NOMO-1 treated with DMSO at 0.1 percent for 48 hours (cell line): Measurements from ENCODE around the gene PIH1D2.
"Not testable (repeated sequence)": the region's sequence is repeated elsewhere in the genome, so short reads cannot be mapped to it uniquely, and the experiment has no call there.

ENCODE experiments used
- DNase-seq: peaks from one replicate; lab custom pipeline; 2025; ENCODE audit not compliant: unreplicated experiment; lab: John Stamatoyannopoulos, UW

The PIH1D2 gene

GRCh38 chr11:112073941-112074811, at the start of gene PIH1D2, which contains the start of gene NKAPD1:
Gene PIH1D2, minus strand, starts transcription at chr11:112074017. Its CDS starts 843 bp downstream, at chr11:112073174.
Gene NKAPD1, plus strand, starts transcription at chr11:112074299. Its CDS starts 1,276 bp downstream, at chr11:112075575.
- peak; percentile 78 for DNase-seq

GRCh38 chr11:112123129-112123528, 49.3 kb upstream of the PIH1D2 start:
- DNase-seq = no peak

- DNase-seq = no peak
Measured at GRCh38 chr11:112121981-112122615, 48.3 kb upstream of the PIH1D2 start.

GRCh38 chr11:112118176-112118575, 44.4 kb upstream of the PIH1D2 start:
- DNase-seq = no peak

- no peak for DNase-seq
Measured at GRCh38 chr11:112115386-112115785, 41.6 kb upstream of the PIH1D2 start.

- no peak for DNase-seq
Measured at GRCh38 chr11:112114460-112114859, 40.6 kb upstream of the PIH1D2 start.

GRCh38 chr11:112113539-112114457, 40.0 kb upstream of the PIH1D2 start:
- DNase-seq = peak; percentile 77

- no peak for DNase-seq
Measured at GRCh38 chr11:112106070-112106469, 32.3 kb upstream of the PIH1D2 start.

GRCh38 chr11:112103446-112103845, 29.6 kb upstream of the PIH1D2 start:
- DNase-seq = peak; percentile 67

GRCh38 chr11:112100462-112100861, 26.6 kb upstream of the PIH1D2 start:
- no peak for DNase-seq

GRCh38 chr11:112097734-112098528, 24.1 kb upstream of the PIH1D2 start:
- DNase-seq = no peak

- no peak for DNase-seq
Measured at GRCh38 chr11:112096194-112096593, 22.4 kb upstream of the PIH1D2 start.

- not testable (repeated sequence) for DNase-seq
Measured at GRCh38 chr11:112095302-112095701, 21.5 kb upstream of the PIH1D2 start.

GRCh38 chr11:112087212-112087611, 13.4 kb upstream of the PIH1D2 start:
- no peak for DNase-seq

- peak; percentile 99 for DNase-seq
Measured at GRCh38 chr11:112086422-112087191, 12.8 kb upstream of the PIH1D2 start, which contains the start of the genes SDHD and TIMM8B. Gene SDHD, plus strand, starts transcription at chr11:112086873. Its CDS starts 35 bp downstream, at chr11:112086908. Gene TIMM8B, minus strand, starts transcription at chr11:112086756. Its CDS starts 33 bp downstream, at chr11:112086723.

GRCh38 chr11:112085822-112086421, 12.1 kb upstream of the PIH1D2 start:
- DNase-seq = peak; percentile 40

- no peak for DNase-seq
Measured at GRCh38 chr11:112082729-112083128, 8.9 kb upstream of the PIH1D2 start.

- no peak for DNase-seq
Measured at GRCh38 chr11:112062923-112063322, 10.9 kb downstream of the PIH1D2 start.

GRCh38 chr11:112058103-112058502, 15.7 kb downstream of the PIH1D2 start:
- DNase-seq = no peak
